CD4-positive, alpha-beta T cell (primary cell): ENCODE measurements around the gene GBGT1. TPM values are rescaled to one million over a fixed set of nuclear protein-coding genes. Genes with fewer than 3 reads are reported as not detected.

Source experiments
- ATAC-seq: fragments of 200-7000 bp; cut with Tn5 transposase; one replicate; pipeline ENCODE4 v1.10.0; 2022; ENCODE audit warnings: mild to moderate bottlenecking; ENCODE audit not compliant: poor library complexity
- CTCF ChIA-PET: fragments of 350-600 bp; sonication (Branson Sonifier 250); formaldehyde crosslinking; loops from one replicate; lab custom pipeline; 2021; ENCODE audit warnings: antibody characterized with exemption, inconsistent platforms; lab: Charles Lee
- POLR2A ChIA-PET: fragments of 350-600 bp; sonication (Branson Sonifier 250); formaldehyde crosslinking; loops from one replicate; lab custom pipeline; 2021; ENCODE audit warnings: antibody characterized with exemption, inconsistent platforms; lab: Charles Lee
- DNase-seq, 14 experiments: peaks; one replicate each; pipeline ENCODE4 v3.0.0-alpha.2; 2013 to 2020; ENCODE audit warnings: mixed read lengths in 2 of 14
- H3K27ac ChIP-seq, 2 donors: one replicate each; pipeline versions ENCODE4 v1.5.1 to v1.7.0; 2013; ENCODE audit warnings: low read length in 2 of 2, low read depth in 1 of 2, mild to moderate bottlenecking in 1 of 2
- H3K27me3 ChIP-seq, 2 experiments: 1 replicate in 1 of 2; 2 replicates in 1 of 2; pipeline versions ENCODE4 v1.6.1 to v1.7.0; 2013; ENCODE audit warnings: low read length in 2 of 2, control low read depth in 1 of 2, mild to moderate bottlenecking in 1 of 2, moderate library complexity in 1 of 2; ENCODE audit not compliant: insufficient read depth in 2 of 2, control insufficient read depth in 1 of 2
- H3K36me3 ChIP-seq: one replicate; pipeline ENCODE4 v1.6.1; 2013; ENCODE audit warnings: low read length, control low read depth; ENCODE audit not compliant: insufficient read depth
- H3K4me1 ChIP-seq: one replicate; pipeline ENCODE4 v1.6.1; 2013; ENCODE audit warnings: low read length, control low read depth; ENCODE audit not compliant: insufficient read depth
- H3K4me3 ChIP-seq: one replicate; pipeline ENCODE4 v1.5.1; 2013; ENCODE audit warnings: mild to moderate bottlenecking, low read length, moderate library complexity
- H3K9me3 ChIP-seq, 2 experiments: 1 replicate in 1 of 2; 2 replicates in 1 of 2; pipeline versions ENCODE4 v1.6.1 to v1.7.0; 2013; ENCODE audit warnings: low read length in 2 of 2, mild to moderate bottlenecking in 2 of 2, control low read depth in 1 of 2, moderate library complexity in 1 of 2; ENCODE audit not compliant: control insufficient read depth in 1 of 2, insufficient read depth in 1 of 2
- H3K27ac Mint-ChIP-seq: one replicate; pipeline ENCODE4 v1.8.0; 2020; ENCODE audit warnings: mixed read lengths
- H3K27me3 Mint-ChIP-seq: one replicate; pipeline ENCODE4 v1.8.0; 2021; ENCODE audit warnings: mixed read lengths
- H3K36me3 Mint-ChIP-seq: one replicate; pipeline ENCODE4 v1.8.0; 2021; ENCODE audit warnings: low read depth, mixed read lengths
- H3K4me1 Mint-ChIP-seq: one replicate; pipeline ENCODE4 v1.8.0; 2021; ENCODE audit warnings: low read depth, mixed read lengths
- H3K4me3 Mint-ChIP-seq: one replicate; pipeline ENCODE4 v1.8.0; 2020; ENCODE audit warnings: mild to moderate bottlenecking, mixed read lengths
- H3K9me3 Mint-ChIP-seq: one replicate; pipeline ENCODE4 v1.8.0; 2020; ENCODE audit warnings: mixed read lengths
- CTCF ChIP-seq: fragments of 200-600 bp; IDR thresholded peaks from one replicate; pipeline ENCODE4 v1.8.0; 2022; ENCODE audit warnings: antibody characterized with exemption, mild to moderate bottlenecking
- intact Hi-C, 2 experiments: fragments of 100-400 bp; cut with DNase I in 1 of 2; cut with micrococcal nuclease in 1 of 2; formaldehyde crosslinking; loops; one replicate each; pipeline versions ENCODE4 v1.15.1 to v1.9.0; 2023 to 2025; cut with DNase I, micrococcal nuclease
- total RNA-seq, 174 experiments: library from RNA in 2 of 174; stranded (reverse) in 2 of 174; gene quantifications; one replicate each; pipeline ENCODE4 v1.2.3 and lab custom pipeline; 2021 to 2026

Gene GBGT1
- total RNA-seq, 2 experiments from 2014 or later = 1.3 to 1.8 TPM

GRCh38 chr9:133191989-133192388 lies 28.3 kb upstream of the GBGT1 start:
- Mint-ChIP-seq H3K27me3 (peaks cover 3% of the 10 kb centered on the region), H3K4me3 (no peak overlapping the region), H3K9me3 (no peaks in the 10 kb centered on the region), H3K4me1 (no peaks in the 10 kb centered on the region), H3K27ac (no peak overlapping the region), H3K36me3 (no peaks in the 10 kb centered on the region)
- peaks cover 8% of the 10 kb centered on the region in 2 experiments for H3K27me3 ChIP-seq
- CTCF ChIA-PET = no interaction called here
- H3K36me3 ChIP-seq = no peaks in the 10 kb centered on the region
- POLR2A ChIA-PET = no interaction called here
- intact Hi-C loops = no loop called here
- peaks cover 0 to 12% of the 10 kb centered on the region in 2 experiments for H3K9me3 ChIP-seq
- no peak for TF ChIP-seq CTCF
- H3K4me3 ChIP-seq = no peak overlapping the region
- no peaks in the 10 kb centered on the region for H3K4me1 ChIP-seq
- ATAC-seq (no peak), DNase-seq (no peak)
- H3K27ac ChIP-seq = no peak overlapping the region

GRCh38 chr9:133189826-133190225 lies 26.1 kb upstream of the GBGT1 start:
- Histone ChIP-seq H3K27me3 (peaks cover under 1 to 8% of the 10 kb centered on the region in 2 experiments), H3K4me1 (peaks cover 11% of the 10 kb centered on the region), H3K9me3 (peaks cover 0 to 12% of the 10 kb centered on the region in 2 experiments), H3K36me3 (no peaks in the 10 kb centered on the region), H3K27ac (no peak overlapping the region), H3K4me3 (no peak overlapping the region)
- Mint-ChIP-seq H3K9me3 (no peaks in the 10 kb centered on the region), H3K27ac (no peak overlapping the region), H3K4me1 (peaks cover 11% of the 10 kb centered on the region), H3K4me3 (no peak overlapping the region), H3K36me3 (no peaks in the 10 kb centered on the region), H3K27me3 (peaks cover 7% of the 10 kb centered on the region)
- ATAC-seq = no peak
- intact Hi-C loops = loop anchor here in 1 of 2 experiments (5.0 kb wide), 1 partner anchor 147 kb away; the partner anchor contains the start of gene SURF6
- ChIA-PET POLR2A (no interaction called here), CTCF (no interaction called here)
- no peak for DNase-seq
- TF ChIP-seq CTCF = no peak

- DNase-seq = no peak
- no peak overlapping the region for H3K27ac ChIP-seq
- ChIA-PET POLR2A (no interaction called here), CTCF (no interaction called here)
- H3K9me3 ChIP-seq = peaks cover 0 to 12% of the 10 kb centered on the region in 2 experiments
- no peak overlapping the region for H3K4me3 ChIP-seq
- peaks cover 8% of the 10 kb centered on the region in 2 experiments for H3K27me3 ChIP-seq
- Mint-ChIP-seq H3K27me3 (peaks cover 14% of the 10 kb centered on the region), H3K4me1 (peaks cover 14% of the 10 kb centered on the region), H3K9me3 (no peaks in the 10 kb centered on the region), H3K36me3 (no peaks in the 10 kb centered on the region), H3K27ac (no peak overlapping the region), H3K4me3 (no peak overlapping the region)
- ATAC-seq = no peak
- intact Hi-C loops = loop anchor here in 1 of 2 experiments (5.0 kb wide), 1 partner anchor 148 kb away; the partner anchor contains the start of gene SURF6
- TF ChIP-seq CTCF = no peak
- no peaks in the 10 kb centered on the region for H3K36me3 ChIP-seq
- H3K4me1 ChIP-seq = peaks cover 12% of the 10 kb centered on the region
Measured at GRCh38 chr9:133188843-133189180, 25.1 kb upstream of the GBGT1 start.
